ENCODE measurements around the gene COP1.

DNA sequence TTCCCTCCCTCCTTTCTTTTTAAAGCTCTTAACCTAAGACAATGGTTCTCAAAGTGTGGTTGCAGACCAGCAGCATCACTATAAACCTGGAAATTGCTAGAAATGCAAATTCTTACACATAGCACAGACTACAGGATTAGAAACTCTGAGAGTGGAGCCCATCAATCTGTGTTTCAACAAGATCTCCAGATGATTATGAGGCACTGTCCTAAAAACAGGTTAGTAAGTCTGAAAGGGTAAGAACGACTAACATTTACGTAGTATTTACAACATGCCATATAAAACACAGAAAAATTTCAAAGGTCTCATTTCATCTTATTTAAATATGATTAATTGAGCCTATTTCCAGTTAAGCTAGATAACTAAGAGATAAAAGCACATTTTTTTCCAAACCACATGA is 138.8 kb downstream of the COP1 start:
- no peak for TF ChIP-seq PBX3 (IDR thresholded peaks at IDR 0.05)
- no peak for TF ChIP-seq POLR2A (IDR thresholded peaks at IDR 0.05; ENCODE audit: low read length)
- TF ChIP-seq, protein P1, sequence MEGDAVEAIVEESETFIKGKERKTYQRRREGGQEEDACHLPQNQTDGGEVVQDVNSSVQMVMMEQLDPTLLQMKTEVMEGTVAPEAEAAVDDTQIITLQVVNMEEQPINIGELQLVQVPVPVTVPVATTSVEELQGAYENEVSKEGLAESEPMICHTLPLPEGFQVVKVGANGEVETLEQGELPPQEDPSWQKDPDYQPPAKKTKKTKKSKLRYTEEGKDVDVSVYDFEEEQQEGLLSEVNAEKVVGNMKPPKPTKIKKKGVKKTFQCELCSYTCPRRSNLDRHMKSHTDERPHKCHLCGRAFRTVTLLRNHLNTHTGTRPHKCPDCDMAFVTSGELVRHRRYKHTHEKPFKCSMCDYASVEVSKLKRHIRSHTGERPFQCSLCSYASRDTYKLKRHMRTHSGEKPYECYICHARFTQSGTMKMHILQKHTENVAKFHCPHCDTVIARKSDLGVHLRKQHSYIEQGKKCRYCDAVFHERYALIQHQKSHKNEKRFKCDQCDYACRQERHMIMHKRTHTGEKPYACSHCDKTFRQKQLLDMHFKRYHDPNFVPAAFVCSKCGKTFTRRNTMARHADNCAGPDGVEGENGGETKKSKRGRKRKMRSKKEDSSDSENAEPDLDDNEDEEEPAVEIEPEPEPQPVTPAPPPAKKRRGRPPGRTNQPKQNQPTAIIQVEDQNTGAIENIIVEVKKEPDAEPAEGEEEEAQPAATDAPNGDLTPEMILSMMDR (IDR thresholded peaks at IDR 0.05) = no peak
- TF ChIP-seq BHLHE40 (IDR thresholded peaks at IDR 0.05; ENCODE audit: low read depth, low read length) = no peak
- no peak for TF ChIP-seq MYC (IDR thresholded peaks at IDR 0.05; ENCODE audit: borderline replicate concordance, low read length)
- no peak for TF ChIP-seq SREBF2 (IDR thresholded peaks at IDR 0.05)
- no peak for TF ChIP-seq ZFP36 (IDR thresholded peaks at IDR 0.05; ENCODE audit: borderline replicate concordance, partially characterized antibody)
- TF ChIP-seq SMC3 (IDR thresholded peaks at IDR 0.05) = no peak
- no peak for TF ChIP-seq HDAC2 (IDR thresholded peaks at IDR 0.05)
- no peak for TF ChIP-seq EP300 (IDR thresholded peaks at IDR 0.05)

Data from A549 (cell line).